ENCODE measurements around the gene SARS2. TPM values are rescaled to one million over a fixed set of nuclear protein-coding genes. Genes with fewer than 3 reads are reported as not detected.

Gene SARS2
- total and polyA plus RNA-seq, 2 donors from 2014 or later: 30.6 to 34.8 TPM

DNA sequence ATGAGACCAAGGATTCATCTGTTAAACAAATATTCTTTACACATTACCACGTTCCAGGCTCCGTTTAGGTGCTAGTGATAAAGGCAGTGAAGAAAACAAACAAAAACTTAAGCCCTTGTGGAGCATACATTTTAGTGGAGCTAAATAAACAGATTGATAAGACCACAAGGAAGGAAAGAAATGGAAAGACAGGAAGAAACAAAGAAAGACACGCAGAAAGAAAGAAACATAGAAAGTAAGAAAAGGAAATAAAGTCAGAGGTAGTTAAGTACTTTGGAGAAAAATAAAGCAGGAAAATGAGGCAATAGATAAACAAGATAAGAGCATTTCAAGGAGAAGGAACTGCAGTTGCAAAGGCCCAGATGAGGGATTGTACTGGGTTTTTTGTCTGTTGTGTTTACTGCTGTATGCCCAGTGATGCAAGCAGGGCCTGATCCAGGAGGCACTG is 29.8 kb downstream of the SARS2 start:
- Histone ChIP-seq H3K4me3 (ENCODE audit: low read length in 3 of 3) (peak overlapping the region; percentile 11 to 74 (median 73)), H3K9me3 (ENCODE audit: control insufficient read depth in 2 of 3, insufficient read depth in 1 of 3, low read length in 3 of 3) (peaks cover 0 to 3% (median 0%) of the 10 kb centered on the region in 3 donors), H3K4me1 (ENCODE audit: control insufficient read depth in 2 of 3, insufficient read depth in 2 of 3, low read depth in 1 of 3, low read length in 3 of 3) (peaks cover 4 to 11% (median 9%) of the 10 kb centered on the region in 3 donors), H3K36me3 (ENCODE audit: control insufficient read depth in 2 of 3, insufficient read depth in 3 of 3, low read length in 3 of 3) (peaks cover 0 to 8% (median 5%) of the 10 kb centered on the region in 3 donors), H3K9ac (ENCODE audit: low read length in 3 of 3) (peak overlapping the region; percentile 72 to 90 (median 77)), H3K27ac (ENCODE audit: low read depth in 2 of 2, low read length in 2 of 2) (no peak overlapping the region), H3K27me3 (ENCODE audit: control insufficient read depth, insufficient read depth, low read length) (no peaks in the 10 kb centered on the region)
- DNase-seq (no peak), FAIRE-seq (no peak)
- intact Hi-C loops (cut with DNase I): no loop called here
- TF ChIP-seq, protein P1, sequence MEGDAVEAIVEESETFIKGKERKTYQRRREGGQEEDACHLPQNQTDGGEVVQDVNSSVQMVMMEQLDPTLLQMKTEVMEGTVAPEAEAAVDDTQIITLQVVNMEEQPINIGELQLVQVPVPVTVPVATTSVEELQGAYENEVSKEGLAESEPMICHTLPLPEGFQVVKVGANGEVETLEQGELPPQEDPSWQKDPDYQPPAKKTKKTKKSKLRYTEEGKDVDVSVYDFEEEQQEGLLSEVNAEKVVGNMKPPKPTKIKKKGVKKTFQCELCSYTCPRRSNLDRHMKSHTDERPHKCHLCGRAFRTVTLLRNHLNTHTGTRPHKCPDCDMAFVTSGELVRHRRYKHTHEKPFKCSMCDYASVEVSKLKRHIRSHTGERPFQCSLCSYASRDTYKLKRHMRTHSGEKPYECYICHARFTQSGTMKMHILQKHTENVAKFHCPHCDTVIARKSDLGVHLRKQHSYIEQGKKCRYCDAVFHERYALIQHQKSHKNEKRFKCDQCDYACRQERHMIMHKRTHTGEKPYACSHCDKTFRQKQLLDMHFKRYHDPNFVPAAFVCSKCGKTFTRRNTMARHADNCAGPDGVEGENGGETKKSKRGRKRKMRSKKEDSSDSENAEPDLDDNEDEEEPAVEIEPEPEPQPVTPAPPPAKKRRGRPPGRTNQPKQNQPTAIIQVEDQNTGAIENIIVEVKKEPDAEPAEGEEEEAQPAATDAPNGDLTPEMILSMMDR (IDR thresholded peaks at IDR 0.05; ENCODE audit: borderline replicate concordance, extremely low read depth, insufficient read depth): no peak

DNA sequence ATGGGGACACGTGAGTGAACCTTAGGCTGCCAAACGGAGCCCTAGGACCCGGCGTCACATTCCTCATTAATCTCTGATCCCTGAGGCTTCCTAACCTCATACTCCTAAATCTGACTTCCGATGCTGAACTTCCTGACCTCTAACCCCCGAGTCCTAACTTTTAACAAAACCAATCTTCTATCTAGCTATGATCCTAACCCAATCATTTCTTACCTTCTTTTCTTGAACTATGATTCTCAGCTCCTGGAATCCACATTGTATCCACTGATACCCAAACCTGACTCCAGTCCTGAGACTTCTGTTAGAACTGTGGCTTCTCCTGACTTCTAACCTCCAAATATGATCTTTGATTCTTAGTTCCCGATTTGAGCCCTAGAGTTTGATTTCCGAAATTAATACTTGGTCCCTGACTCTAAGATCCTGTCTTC is 30.3 kb downstream of the SARS2 start:
- DNase-seq (no peak), FAIRE-seq (no peak)
- TF ChIP-seq, protein P1 (IDR thresholded peaks at IDR 0.05; ENCODE audit: borderline replicate concordance, extremely low read depth, insufficient read depth): no peak

DNA sequence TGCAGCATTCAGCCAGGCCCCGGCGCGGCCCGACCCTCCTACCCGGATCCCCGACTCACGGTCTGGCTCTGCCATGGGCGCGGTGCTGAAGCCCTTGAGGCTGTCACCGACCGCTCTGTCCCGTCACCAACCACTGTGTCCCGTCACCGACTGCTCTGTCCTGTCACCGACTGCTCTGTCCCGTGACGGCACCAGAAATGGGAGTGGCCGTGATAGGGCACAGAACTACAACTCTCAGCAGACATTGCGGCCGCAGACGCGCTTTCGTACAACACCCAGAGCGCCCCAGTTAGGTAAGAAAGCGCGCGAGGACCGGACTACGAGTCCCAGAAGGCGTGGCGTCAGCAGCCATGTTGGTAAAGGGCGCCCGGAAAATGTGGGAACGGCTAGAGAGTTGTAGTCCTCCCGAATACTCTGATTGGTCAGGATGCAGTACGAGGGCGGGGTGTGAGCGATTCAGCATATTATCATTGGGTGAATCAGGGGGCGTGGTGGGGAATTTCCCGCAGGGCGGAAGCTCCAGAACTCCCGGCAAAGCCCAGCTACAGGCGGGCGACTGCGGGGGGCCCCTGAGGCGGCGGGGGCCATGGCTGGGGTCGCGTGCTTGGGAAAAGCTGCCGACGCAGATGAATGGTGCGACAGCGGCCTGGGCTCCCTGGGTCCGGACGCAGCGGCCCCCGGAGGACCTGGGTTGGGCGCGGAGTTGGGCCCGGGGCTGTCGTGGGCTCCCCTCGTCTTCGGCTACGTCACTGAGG is 30.9 kb downstream of the SARS2 start, which contains the start of the genes NFKBIB and SIRT2:
NFKBIB (plus strand) TSS at position 523 of the 755 bp plus-strand sequence; CDS start at position 587, 64 bp downstream.
SIRT2 (minus strand) TSS at position 172 of the 755 bp plus-strand sequence; CDS start at position 75, 97 bp downstream.
- intact Hi-C loops (cut with DNase I): no loop called here
- FAIRE-seq (peak; percentile 98), DNase-seq (peak; percentile 99 to 100 (median 100))
- TF ChIP-seq, protein P1 (IDR thresholded peaks at IDR 0.05; ENCODE audit: borderline replicate concordance, extremely low read depth, insufficient read depth): peak; percentile 13
- Histone ChIP-seq H3K4me3 (ENCODE audit: low read length in 3 of 3) (peak within 1 kb of the TSS; percentile 74 to 95 (median 94)), H3K4me1 (ENCODE audit: control insufficient read depth in 2 of 3, insufficient read depth in 2 of 3, low read depth in 1 of 3, low read length in 3 of 3) (peaks cover 4 to 13% (median 9%) of the 10 kb centered on the region in 3 donors), H3K9ac (ENCODE audit: low read length in 3 of 3) (peak within 1 kb of the TSS; percentile 80 to 95 (median 90)), H3K27me3 (ENCODE audit: control insufficient read depth, insufficient read depth, low read length) (no peaks in the 10 kb centered on the region), H3K36me3 (ENCODE audit: control insufficient read depth in 2 of 3, insufficient read depth in 3 of 3, low read length in 3 of 3) (peaks cover 0 to under 1% (median 0%) of the 10 kb centered on the region in 3 donors), H3K27ac (ENCODE audit: low read depth in 2 of 2, low read length in 2 of 2) (peak within 1 kb of the TSS; percentile 80 to 90), H3K9me3 (ENCODE audit: control insufficient read depth in 2 of 3, insufficient read depth in 1 of 3, low read length in 3 of 3) (peaks cover 0 to 3% (median 0%) of the 10 kb centered on the region in 3 donors)

More for the DNA sequence above, 30.3 kb downstream of the SARS2 start:
- Histone ChIP-seq H3K4me1 (ENCODE audit: control insufficient read depth in 2 of 3, insufficient read depth in 2 of 3, low read depth in 1 of 3, low read length in 3 of 3) (peaks cover 4 to 11% (median 9%) of the 10 kb centered on the region in 3 donors), H3K27me3 (ENCODE audit: control insufficient read depth, insufficient read depth, low read length) (no peaks in the 10 kb centered on the region), H3K36me3 (ENCODE audit: control insufficient read depth in 2 of 3, insufficient read depth in 3 of 3, low read length in 3 of 3) (peaks cover 0 to 4% (median 0%) of the 10 kb centered on the region in 3 donors), H3K4me3 (ENCODE audit: low read length in 3 of 3) (peak overlapping the region; percentile 73 to 86 (median 74)), H3K9ac (ENCODE audit: low read length in 3 of 3) (peak overlapping the region; percentile 72 to 90 (median 77)), H3K9me3 (ENCODE audit: control insufficient read depth in 2 of 3, insufficient read depth in 1 of 3, low read length in 3 of 3) (peaks cover 0 to 3% (median 0%) of the 10 kb centered on the region in 3 donors), H3K27ac (ENCODE audit: low read depth in 2 of 2, low read length in 2 of 2) (peak overlapping the region; percentile 72 to 90)
- intact Hi-C loops (cut with DNase I): no loop called here
